HCEC 1CT (cell line): ENCODE data around the gene LAYN.

ENCODE experiments used
- DNase-seq: peaks from one replicate; pipeline ENCODE4 v3.0.0-alpha.2; 2017

Gene LAYN

GRCh38 chr11:111562692-111563389, 22.3 kb downstream of the LAYN start:
- no peak for DNase-seq

- DNase-seq: peak; percentile 50
Measured at GRCh38 chr11:111565114-111565720, 24.7 kb downstream of the LAYN start.

- DNase-seq: no peak
Measured at GRCh38 chr11:111566324-111566723, 25.8 kb downstream of the LAYN start.

DNA sequence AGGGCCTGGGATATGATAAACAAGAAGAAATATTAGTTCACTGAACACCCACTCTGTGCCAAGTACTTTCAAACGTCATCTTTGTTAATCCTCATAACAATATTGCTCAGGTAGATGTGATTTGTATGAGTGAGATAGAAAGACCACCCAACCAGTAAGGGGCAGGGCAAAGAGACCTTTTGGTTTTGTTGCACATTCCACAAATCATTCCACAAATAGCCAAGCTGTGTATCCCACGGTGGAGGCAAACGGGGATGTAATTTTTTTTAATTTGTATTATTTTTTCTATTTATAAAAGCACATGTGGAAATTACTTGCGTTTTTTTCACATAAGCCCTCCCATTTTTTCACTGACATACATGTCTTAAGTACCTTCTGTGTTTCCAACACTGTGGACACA, 29.0 kb downstream of the LAYN start:
- no peak for DNase-seq

GRCh38 chr11:111570796-111571195, 30.3 kb downstream of the LAYN start:
- DNase-seq: no peak

GRCh38 chr11:111571829-111572501, 31.4 kb downstream of the LAYN start:
- no peak for DNase-seq

DNA sequence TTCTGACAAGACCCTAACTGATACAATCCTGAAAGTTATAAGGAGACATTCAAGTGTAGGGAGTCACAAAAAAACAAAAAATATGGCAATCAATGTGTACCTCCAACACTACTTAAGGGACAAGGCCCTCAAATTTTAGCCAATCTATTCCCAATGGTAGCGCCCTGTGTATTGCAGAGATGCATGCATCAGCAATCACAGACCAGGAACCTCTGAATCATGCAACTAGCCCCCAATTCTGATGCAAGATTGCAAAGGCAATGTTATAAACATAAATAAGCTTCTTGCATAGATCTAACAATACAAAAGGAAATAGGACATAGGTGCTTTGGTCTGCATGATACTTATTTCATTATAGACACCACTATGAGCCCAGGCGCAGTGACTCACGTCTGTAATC, 32.1 kb downstream of the LAYN start:
- no peak for DNase-seq

- DNase-seq: no peak
Measured at GRCh38 chr11:111573821-111574249, 33.3 kb downstream of the LAYN start.

DNA sequence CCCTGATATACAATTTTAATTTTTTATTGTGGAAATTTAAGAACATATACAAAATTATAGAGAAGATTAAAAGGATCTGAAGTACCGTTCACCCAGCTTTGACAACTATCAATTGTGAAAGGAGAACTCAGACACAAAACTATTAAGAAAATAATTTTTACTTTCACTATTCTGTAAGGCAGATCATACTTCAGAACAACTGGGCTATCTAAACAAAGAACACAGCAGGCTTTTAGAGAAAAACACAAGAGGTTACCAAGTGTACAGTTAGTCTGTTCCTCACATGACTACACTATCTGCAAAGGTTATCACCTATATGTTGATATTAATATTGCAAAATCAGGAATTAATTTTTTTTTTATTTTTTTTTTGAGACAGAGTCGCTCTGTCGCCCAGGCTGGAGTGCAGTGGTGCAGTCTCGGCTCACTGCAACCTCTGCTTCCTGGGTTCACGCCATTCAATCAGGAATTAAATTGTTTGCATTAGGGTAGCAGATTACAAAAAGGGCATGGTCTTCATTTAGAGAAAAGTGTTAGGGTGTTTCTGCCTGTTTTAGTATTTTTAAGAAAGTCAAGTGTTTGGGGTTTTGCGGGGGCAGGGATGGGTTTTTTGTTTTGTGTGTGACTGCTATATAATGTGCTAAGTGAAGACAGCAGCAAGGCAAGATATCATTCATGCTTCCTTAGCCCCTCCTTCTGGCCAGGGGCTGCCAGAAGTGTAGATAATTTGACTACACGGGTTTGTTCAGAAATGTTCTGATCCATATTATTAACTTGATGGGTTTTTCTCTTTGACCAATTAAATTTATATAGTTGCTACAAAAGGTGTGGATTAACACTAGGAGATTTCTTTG, 34.1 kb downstream of the LAYN start:
- no peak for DNase-seq

GRCh38 chr11:111575740-111576139, 35.2 kb downstream of the LAYN start:
- DNase-seq: no peak

DNA sequence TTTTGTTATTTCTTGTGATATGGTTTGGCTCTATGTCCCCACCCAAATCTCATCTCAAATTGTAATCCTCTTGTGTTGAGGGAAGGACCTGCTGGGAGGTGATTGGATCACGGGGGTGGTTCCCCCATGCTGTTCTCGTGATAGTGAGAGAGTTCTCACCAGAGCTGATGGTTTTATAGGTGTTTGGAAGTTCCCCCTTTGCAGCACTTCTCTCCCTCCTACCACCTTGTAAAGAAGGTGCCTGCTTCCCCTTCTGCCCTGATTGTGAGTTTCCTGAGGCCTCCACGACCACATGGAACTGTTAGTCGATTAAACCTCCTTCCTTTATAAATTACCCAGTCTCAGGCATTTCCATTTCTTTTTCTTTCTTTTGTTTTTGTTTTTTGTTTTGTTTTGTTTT, 37.3 kb downstream of the LAYN start:
- DNase-seq: no peak

- DNase-seq: no peak
Measured at GRCh38 chr11:111581341-111581740, 40.8 kb downstream of the LAYN start.

GRCh38 chr11:111582163-111582562, 41.6 kb downstream of the LAYN start:
- DNase-seq: no peak

DNA sequence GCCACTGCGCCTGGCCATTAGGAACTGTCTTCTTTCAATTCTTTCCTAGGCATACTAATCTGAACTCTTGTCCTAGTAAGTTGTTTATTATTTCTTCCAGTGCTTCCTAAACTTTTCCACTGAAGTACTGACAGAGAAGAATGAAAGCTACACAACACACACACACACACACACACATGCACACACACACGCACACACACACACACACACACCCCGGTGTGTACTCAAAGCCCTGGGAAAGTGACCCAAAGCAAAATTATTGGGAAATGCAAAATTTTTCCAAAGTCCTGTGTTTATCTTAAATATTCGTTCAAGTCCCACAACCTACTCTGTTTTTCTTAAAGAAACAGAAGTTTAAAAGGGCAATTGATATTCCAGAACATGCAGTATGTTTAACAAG, 42.4 kb downstream of the LAYN start:
- DNase-seq: no peak

DNA sequence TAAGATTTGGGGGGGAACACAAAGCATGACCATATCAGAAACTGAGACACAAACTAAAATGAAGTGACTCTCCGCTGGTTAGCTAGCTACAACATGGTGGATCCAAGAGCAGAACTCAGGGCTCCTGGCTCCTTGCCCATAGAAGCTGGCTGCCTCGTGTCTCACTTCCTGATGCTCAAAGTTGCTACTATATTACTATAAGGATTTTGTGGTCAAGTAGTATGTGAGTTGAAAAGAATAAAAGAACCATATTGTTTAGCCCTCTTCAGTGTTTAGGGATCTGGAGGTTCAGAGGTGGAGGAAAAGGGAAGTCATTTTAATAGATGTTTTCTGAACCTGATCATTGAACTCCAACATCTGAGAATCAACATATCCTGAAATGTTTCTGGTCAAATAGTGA, 44.9 kb downstream of the LAYN start:
- DNase-seq: peak; percentile 80

DNA sequence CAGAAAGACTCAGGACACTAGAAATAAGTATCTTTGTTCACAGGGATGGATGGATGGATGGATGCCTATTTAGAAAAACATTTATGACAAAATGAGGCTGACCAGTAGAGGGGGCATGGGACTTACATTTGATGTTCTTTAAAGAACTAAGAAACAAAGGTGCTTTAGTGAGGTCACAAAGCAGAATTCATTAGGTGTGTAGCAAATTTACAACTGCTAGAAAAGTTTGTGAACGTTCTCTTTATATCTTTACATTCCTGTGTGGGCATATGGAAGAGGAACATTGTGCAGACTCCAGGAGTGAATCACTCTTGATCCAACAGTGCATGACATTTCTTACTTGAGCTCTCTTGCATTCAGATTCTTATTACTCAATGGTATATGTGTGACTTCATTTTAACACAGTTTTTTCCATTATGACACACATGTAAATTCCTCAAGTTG, 45.9 kb downstream of the LAYN start:
- peak; percentile 44 for DNase-seq

DNA sequence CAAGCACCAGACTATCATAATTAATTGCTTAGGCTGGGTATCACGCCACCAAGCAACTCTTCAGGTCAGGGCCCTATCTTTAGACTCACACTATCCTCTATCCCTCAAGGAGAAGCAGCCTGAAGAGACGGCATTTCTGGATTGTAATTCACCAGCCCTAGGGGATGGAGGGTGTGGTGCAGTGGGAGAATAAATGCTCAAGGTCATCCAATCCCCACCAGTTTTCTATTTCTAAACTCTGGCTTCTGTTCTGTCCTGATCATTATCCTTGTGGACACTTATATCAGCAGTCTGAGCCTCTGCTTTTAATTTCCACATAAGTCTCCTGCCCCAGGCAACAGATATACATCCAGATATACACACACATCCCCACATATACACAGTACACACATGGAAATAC, 48.6 kb downstream of the LAYN start:
- no peak for DNase-seq

DNA sequence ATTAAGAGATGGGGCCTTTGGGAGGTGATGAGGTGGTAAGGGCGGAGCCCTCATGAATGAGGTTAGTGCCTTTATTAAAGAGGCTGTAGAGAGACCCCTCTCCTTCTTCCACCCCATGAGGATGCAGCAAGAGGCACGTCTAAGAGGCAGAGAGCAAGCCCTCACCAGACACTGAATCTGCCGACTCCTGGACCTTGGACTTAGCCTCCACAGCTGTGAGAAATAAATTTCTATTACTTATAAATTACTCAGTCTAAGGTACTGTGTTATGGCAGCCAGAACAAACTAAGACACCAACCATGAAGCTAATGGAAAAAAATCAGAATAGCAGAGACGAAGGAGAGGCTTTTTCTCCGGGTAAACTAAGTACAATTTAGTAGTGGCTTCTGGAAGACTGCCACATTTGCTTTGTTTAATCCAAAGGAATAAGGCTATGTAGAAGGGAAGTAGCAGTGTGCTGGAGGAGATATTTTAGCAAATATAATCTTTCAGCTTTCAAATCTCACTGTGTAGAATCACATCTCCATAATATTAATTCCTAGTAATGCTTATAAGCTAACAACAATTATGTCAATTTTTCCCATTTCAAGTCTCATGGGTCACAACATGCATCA, 49.5 kb downstream of the LAYN start:
- no peak for DNase-seq

GRCh38 chr11:111591187-111591960, 50.9 kb downstream of the LAYN start:
- DNase-seq: no peak

DNA sequence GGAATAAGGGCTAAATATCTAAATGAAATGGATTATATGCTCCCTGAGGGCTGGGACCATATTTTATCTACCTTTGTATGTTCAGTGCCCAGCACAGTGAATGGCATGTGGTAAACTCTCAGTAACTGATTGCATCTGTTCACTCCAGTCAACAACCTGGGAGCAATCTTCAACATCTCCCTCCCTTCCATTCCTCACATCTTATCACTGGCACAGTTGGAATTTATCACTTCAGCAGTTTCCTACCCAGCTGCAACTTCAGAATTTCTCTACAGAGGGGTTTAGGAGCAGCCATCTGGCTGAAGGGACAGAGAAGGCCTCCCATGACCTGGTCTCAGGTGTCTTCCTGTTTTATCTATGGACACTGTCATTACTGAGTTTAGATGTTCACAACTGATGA, 52.0 kb downstream of the LAYN start:
- no peak for DNase-seq

- DNase-seq: no peak
Measured at GRCh38 chr11:111596319-111596718, 55.8 kb downstream of the LAYN start.

GRCh38 chr11:111598148-111598547, 57.6 kb downstream of the LAYN start:
- no peak for DNase-seq
